Stimulated activated CD4-positive, alpha-beta T cell treated with anti-CD3 and anti-CD28 coated beads, Interleukin-2, amount 100 ng/mL, for 48 hours (primary cell): ENCODE results near the gene SLC1A7.

Experiments used
- DNase-seq, 2 donors: peaks; one replicate each; pipeline ENCODE4 v3.0.0-alpha.2; 2020

Gene SLC1A7

GRCh38 chr1:53090227-53091147 lies 52.0 kb downstream of the SLC1A7 start:
- no peak for DNase-seq

- no peak for DNase-seq
These were observed 52.8 kb downstream of the SLC1A7 start for GRCh38 chr1:53089478-53090226.

- no peak for DNase-seq
These were observed 53.7 kb downstream of the SLC1A7 start for GRCh38 chr1:53088616-53089300.

- no peak for DNase-seq
These were observed 54.8 kb downstream of the SLC1A7 start for GRCh38 chr1:53087332-53088285.

- DNase-seq = no peak
These were observed 55.9 kb downstream of the SLC1A7 start for GRCh38 chr1:53086491-53087070.

GRCh38 chr1:53085405-53085804 lies 57.0 kb downstream of the SLC1A7 start:
- DNase-seq = no peak

- DNase-seq = no peak
These were observed 57.9 kb downstream of the SLC1A7 start for GRCh38 chr1:53084589-53084971.

GRCh38 chr1:53083636-53084588 lies 58.5 kb downstream of the SLC1A7 start:
- no peak for DNase-seq

GRCh38 chr1:53082826-53083455 lies 59.5 kb downstream of the SLC1A7 start:
- no peak for DNase-seq

GRCh38 chr1:53081384-53082066 lies 60.9 kb downstream of the SLC1A7 start:
- DNase-seq = no peak

GRCh38 chr1:53080769-53081168 lies 61.7 kb downstream of the SLC1A7 start:
- DNase-seq = no peak

GRCh38 chr1:53080041-53080440 lies 62.4 kb downstream of the SLC1A7 start:
- no peak for DNase-seq

GRCh38 chr1:53079251-53079650 lies 63.2 kb downstream of the SLC1A7 start:
- no peak for DNase-seq

- no peak for DNase-seq
These were observed 63.9 kb downstream of the SLC1A7 start for GRCh38 chr1:53078333-53079101.

GRCh38 chr1:53077599-53077965 lies 64.9 kb downstream of the SLC1A7 start:
- DNase-seq = no peak

GRCh38 chr1:53076721-53077598 lies 65.5 kb downstream of the SLC1A7 start:
- no peak for DNase-seq

GRCh38 chr1:53076165-53076564 lies 66.3 kb downstream of the SLC1A7 start:
- DNase-seq = no peak

GRCh38 chr1:53075761-53076163 lies 66.7 kb downstream of the SLC1A7 start:
- DNase-seq = no peak
